WTC11 (cell line): ENCODE results near the gene DYNC1I1.

Experiments
- CTCF ChIP-seq: fragments of 200-600 bp; IDR thresholded peaks from 2 replicates; pipeline ENCODE4 v1.8.0; 2022; ENCODE audit warnings: antibody characterized with exemption
- E2F1 ChIP-seq: sonication (generic); formaldehyde crosslinking; IDR thresholded peaks from 2 replicates; pipeline ENCODE4 v1.8.0; 2022; ENCODE audit warnings: mild to moderate bottlenecking, missing genetic modification reagents
- E2F4 ChIP-seq: sonication (generic); formaldehyde crosslinking; IDR thresholded peaks from 2 replicates; pipeline ENCODE4 v1.8.1; 2022; ENCODE audit warnings: low read depth, mild to moderate bottlenecking, moderate library complexity, missing genetic modification reagents, borderline replicate concordance
- FOXP1 ChIP-seq: sonication (generic); formaldehyde crosslinking; IDR thresholded peaks from 2 replicates; pipeline ENCODE4 v1.8.0; 2022; ENCODE audit warnings: missing genetic modification reagents, mild to moderate bottlenecking, moderate library complexity, borderline replicate concordance
- KAT7 ChIP-seq: sonication (generic); formaldehyde crosslinking; IDR thresholded peaks from 2 replicates; pipeline ENCODE4 v1.8.1; 2023; ENCODE audit warnings: missing genetic modification reagents, mild to moderate bottlenecking, borderline replicate concordance
- MAX ChIP-seq: sonication (generic); formaldehyde crosslinking; IDR thresholded peaks from 2 replicates; pipeline ENCODE4 v1.8.0; 2022; ENCODE audit warnings: mild to moderate bottlenecking, missing genetic modification reagents
- NFYB ChIP-seq: sonication (generic); formaldehyde crosslinking; conservative IDR thresholded peaks from 2 replicates; pipeline ENCODE4 v1.8.0; 2022; ENCODE audit warnings: low read depth, missing genetic modification reagents
- NR2C2 ChIP-seq: sonication (generic); formaldehyde crosslinking; IDR thresholded peaks from 2 replicates; pipeline ENCODE4 v1.8.0; 2022; ENCODE audit warnings: mild to moderate bottlenecking, missing genetic modification reagents
- STAT6 ChIP-seq: sonication (generic); formaldehyde crosslinking; conservative IDR thresholded peaks from 2 replicates; pipeline ENCODE4 v1.8.1; 2023; ENCODE audit warnings: mild to moderate bottlenecking, low read depth, missing genetic modification reagents, moderate library complexity

GRCh38 chr7:95904099-95904498 lies 131.7 kb downstream of the DYNC1I1 start:
- no peak for TF ChIP-seq KAT7 (CRISPR knock-in tag)
- no peak for TF ChIP-seq CTCF
- no peak for TF ChIP-seq NR2C2
- no peak for TF ChIP-seq E2F1
- TF ChIP-seq STAT6 (CRISPR knock-in tag), result no peak
- TF ChIP-seq FOXP1, result no peak
- TF ChIP-seq MAX (CRISPR knock-in tag), result no peak
- TF ChIP-seq E2F4 (CRISPR knock-in tag), result no peak
- no peak for TF ChIP-seq NFYB (CRISPR knock-in tag)
